ENCODE results near the gene ADH1C. TPM values are rescaled to one million over a fixed set of nuclear protein-coding genes. Genes with fewer than 3 reads are reported as not detected.
"Not testable (repeated sequence)": the region's sequence is repeated elsewhere in the genome, so short reads cannot be mapped to it uniquely, and the experiment has no call there.

The ADH1C gene
- total RNA-seq, 1 experiment from 2014 or later = not detected

DNA sequence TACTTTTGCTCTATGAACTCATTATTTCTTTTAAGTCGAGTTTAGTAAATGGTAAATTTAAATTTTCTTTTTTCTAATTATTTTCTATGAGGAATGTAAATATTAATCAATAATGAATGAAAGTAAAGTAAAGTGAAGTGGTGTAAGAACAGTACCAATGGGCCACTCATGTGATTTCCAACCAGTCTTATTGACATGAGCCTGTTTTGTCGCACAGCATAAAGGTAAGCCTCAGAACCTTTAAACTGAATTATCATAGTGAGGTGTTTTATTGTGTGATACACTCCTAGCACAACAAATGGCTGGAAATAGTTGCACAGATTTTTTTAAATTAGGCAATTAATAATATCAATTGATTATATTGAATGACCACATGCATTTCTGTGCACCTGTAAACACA is 1.1 kb downstream of the ADH1C start:
- Histone ChIP-seq H3K79me2 (ENCODE audit: low read length) (no peaks in the 10 kb centered on the region), H3K4me2 (ENCODE audit: low read depth, low read length, poor library complexity, severe bottlenecking) (no peak overlapping the region), H3K4me1 (ENCODE audit: low read length) (no peaks in the 10 kb centered on the region)

DNA sequence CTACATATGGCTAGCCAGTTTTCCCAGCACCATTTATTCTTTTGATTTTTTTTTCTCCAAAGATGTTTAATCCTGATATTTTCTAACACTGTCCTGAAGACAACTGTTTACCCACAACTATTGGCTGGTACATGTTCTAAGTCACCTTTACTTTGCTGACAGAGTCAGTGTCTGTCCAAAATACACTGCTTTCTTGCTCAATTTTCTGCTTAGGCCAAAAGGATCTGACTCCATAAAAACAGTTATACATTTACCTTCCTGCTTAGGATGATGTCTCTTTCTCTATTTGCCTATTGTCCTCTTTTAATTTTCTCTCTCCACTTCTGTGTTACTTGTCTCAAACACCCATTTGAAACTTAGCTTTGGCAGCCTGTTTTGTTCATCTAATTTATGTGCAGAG is 3.2 kb downstream of the ADH1C start:
- DNase-seq = no peak
- no peak overlapping the region for H3K4me2 ChIP-seq (ENCODE audit: low read depth, low read length, poor library complexity, severe bottlenecking)
- H3K79me2 ChIP-seq (ENCODE audit: low read length) = no peaks in the 10 kb centered on the region
- no peaks in the 10 kb centered on the region for H3K9me2 ChIP-seq (replicated peaks; ENCODE audit: insufficient read depth, low read length)
- H4K20me1 ChIP-seq (ENCODE audit: insufficient read depth, low read depth, low read length) = no peaks in the 10 kb centered on the region
- H2AFZ ChIP-seq (ENCODE audit: low read length) = no peak overlapping the region
- no peaks in the 10 kb centered on the region for H3K9me3 ChIP-seq (ENCODE audit: low read length)
- no peak overlapping the region for H3K9ac ChIP-seq (ENCODE audit: low read length)
- no peak overlapping the region for H3K4me3 ChIP-seq (ENCODE audit: low read length)
- no peaks in the 10 kb centered on the region for H3K4me1 ChIP-seq (ENCODE audit: low read length)
- no peaks in the 10 kb centered on the region for H3K36me3 ChIP-seq (ENCODE audit: insufficient read depth, low read length)
- H3K27ac ChIP-seq (ENCODE audit: low read length) = no peak overlapping the region
- H3K27me3 ChIP-seq (ENCODE audit: low read length) = no peaks in the 10 kb centered on the region

More for the DNA sequence above, 1.1 kb downstream of the ADH1C start:
- Histone ChIP-seq H3K4me3 (ENCODE audit: low read length) (no peak overlapping the region), H3K9ac (ENCODE audit: low read length) (no peak overlapping the region), H2AFZ (ENCODE audit: low read length) (no peak overlapping the region), H3K9me3 (ENCODE audit: low read length) (no peaks in the 10 kb centered on the region), H3K9me2 (replicated peaks; ENCODE audit: insufficient read depth, low read length) (no peaks in the 10 kb centered on the region), H3K27ac (ENCODE audit: low read length) (no peak overlapping the region), H3K36me3 (ENCODE audit: insufficient read depth, low read length) (no peaks in the 10 kb centered on the region), H3K27me3 (ENCODE audit: low read length) (no peaks in the 10 kb centered on the region), H4K20me1 (ENCODE audit: insufficient read depth, low read depth, low read length) (no peaks in the 10 kb centered on the region)
- DNase-seq = no peak

DNA sequence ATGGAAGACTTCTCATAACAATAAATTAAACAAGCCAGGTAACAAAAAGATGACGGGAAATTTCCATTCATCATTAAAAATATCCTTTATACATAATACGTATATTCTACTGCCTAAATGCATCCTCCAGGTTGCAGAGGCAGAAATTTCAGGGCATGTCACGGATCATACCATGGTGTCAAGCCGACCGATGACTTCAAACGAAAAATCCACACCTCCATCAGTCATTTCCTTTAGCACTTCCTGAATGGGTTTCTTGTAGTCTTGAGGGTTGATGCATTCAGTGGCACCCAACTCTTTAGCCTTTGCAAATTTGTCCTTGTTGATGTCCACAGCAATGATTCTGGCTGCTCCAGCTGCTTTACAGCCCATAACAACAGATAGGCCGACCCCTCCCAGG is 9.9 kb downstream of the ADH1C start:
- not testable (repeated sequence) for H3K4me2 ChIP-seq (ENCODE audit: low read depth, low read length, poor library complexity, severe bottlenecking); DNase-seq; H3K9ac ChIP-seq (ENCODE audit: low read length); H3K4me1 ChIP-seq (ENCODE audit: low read length); H3K4me3 ChIP-seq (ENCODE audit: low read length); H3K36me3 ChIP-seq (ENCODE audit: insufficient read depth, low read length); H3K79me2 ChIP-seq (ENCODE audit: low read length); H3K27ac ChIP-seq (ENCODE audit: low read length); H2AFZ ChIP-seq (ENCODE audit: low read length); H4K20me1 ChIP-seq (ENCODE audit: insufficient read depth, low read depth, low read length); H3K9me3 ChIP-seq (ENCODE audit: low read length); H3K9me2 ChIP-seq (replicated peaks; ENCODE audit: insufficient read depth, low read length); H3K27me3 ChIP-seq (ENCODE audit: low read length)

DNA sequence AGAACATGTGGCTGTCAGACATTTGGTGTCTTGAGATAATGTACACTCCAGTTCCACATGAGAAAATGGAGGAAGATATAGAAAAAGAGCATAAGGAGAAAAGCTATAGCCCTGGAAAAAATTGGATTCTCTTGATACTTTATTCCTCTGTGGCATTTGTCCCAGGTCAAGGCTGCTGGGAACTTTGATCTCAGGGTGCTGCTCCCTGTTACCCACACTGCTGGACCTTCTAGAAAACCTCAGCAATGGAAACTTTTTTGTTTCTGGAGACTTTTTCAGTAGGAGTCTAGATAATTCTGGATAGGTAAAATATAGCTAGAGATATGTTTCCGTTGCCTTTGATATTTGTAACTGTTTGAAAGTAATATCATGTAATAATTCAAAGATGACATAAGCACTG is 11.1 kb downstream of the ADH1C start:
- H2AFZ ChIP-seq (ENCODE audit: low read length) = no peak overlapping the region
- no peak overlapping the region for H3K4me2 ChIP-seq (ENCODE audit: low read depth, low read length, poor library complexity, severe bottlenecking)
- no peak overlapping the region for H3K27ac ChIP-seq (ENCODE audit: low read length)
- no peaks in the 10 kb centered on the region for H3K9me3 ChIP-seq (ENCODE audit: low read length)
- no peaks in the 10 kb centered on the region for H3K4me1 ChIP-seq (ENCODE audit: low read length)
- H4K20me1 ChIP-seq (ENCODE audit: insufficient read depth, low read depth, low read length) = no peaks in the 10 kb centered on the region
- H3K9me2 ChIP-seq (replicated peaks; ENCODE audit: insufficient read depth, low read length) = no peaks in the 10 kb centered on the region
- H3K4me3 ChIP-seq (ENCODE audit: low read length) = no peak overlapping the region
- no peaks in the 10 kb centered on the region for H3K79me2 ChIP-seq (ENCODE audit: low read length)
- H3K9ac ChIP-seq (ENCODE audit: low read length) = no peak overlapping the region
- H3K36me3 ChIP-seq (ENCODE audit: insufficient read depth, low read length) = no peaks in the 10 kb centered on the region
- DNase-seq = no peak
- H3K27me3 ChIP-seq (ENCODE audit: low read length) = no peaks in the 10 kb centered on the region

DNA sequence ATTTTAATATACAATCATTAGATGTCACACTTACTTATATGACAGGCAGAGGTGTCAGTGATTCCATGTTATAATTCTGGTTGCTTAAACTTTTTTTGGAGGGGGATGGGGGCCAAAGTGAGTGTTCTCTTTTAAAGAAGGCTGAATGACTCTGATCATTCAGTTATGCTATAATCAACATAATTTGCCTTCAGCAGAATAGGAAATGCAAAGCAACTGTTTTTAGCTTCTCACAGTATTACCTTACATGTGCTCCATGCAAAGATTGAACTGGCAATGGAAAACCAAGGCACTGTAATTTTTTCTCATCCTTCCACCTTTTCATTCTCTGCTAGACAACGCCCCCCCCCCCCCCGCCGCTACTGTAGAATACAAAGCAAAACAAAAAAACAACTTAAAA is 13.4 kb downstream of the ADH1C start:
- no peaks in the 10 kb centered on the region for H3K36me3 ChIP-seq (ENCODE audit: insufficient read depth, low read length)
- no peaks in the 10 kb centered on the region for H3K4me1 ChIP-seq (ENCODE audit: low read length)
- H3K27me3 ChIP-seq (ENCODE audit: low read length) = no peaks in the 10 kb centered on the region
- no peak overlapping the region for H3K27ac ChIP-seq (ENCODE audit: low read length)
- H3K9me2 ChIP-seq (replicated peaks; ENCODE audit: insufficient read depth, low read length) = no peaks in the 10 kb centered on the region
- no peak for DNase-seq
- no peaks in the 10 kb centered on the region for H3K79me2 ChIP-seq (ENCODE audit: low read length)
- H3K9me3 ChIP-seq (ENCODE audit: low read length) = no peaks in the 10 kb centered on the region
- no peaks in the 10 kb centered on the region for H4K20me1 ChIP-seq (ENCODE audit: insufficient read depth, low read depth, low read length)
- no peak overlapping the region for H3K9ac ChIP-seq (ENCODE audit: low read length)
- no peak overlapping the region for H3K4me2 ChIP-seq (ENCODE audit: low read depth, low read length, poor library complexity, severe bottlenecking)
- no peak overlapping the region for H2AFZ ChIP-seq (ENCODE audit: low read length)
- no peak overlapping the region for H3K4me3 ChIP-seq (ENCODE audit: low read length)

DNA sequence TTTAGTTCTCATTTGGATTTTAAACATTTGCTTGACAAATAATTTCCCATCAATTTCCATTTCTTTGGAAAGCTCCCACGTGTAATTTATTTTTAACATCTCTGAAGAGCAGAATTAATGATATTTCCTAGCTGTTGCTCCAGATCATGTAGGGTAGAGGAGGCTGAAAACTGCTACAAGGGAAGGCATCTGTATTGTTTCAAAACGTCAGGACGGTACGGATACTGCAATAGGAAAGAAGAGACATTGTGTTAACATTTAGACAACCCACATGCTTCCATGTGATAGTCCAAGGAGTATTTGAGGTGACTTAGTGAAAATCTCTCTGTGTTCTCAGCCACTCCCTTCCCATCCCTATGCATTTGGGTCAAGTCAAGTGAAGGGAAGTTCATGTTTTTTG is 16.0 kb downstream of the ADH1C start:
- H2AFZ ChIP-seq (ENCODE audit: low read length) = no peak overlapping the region
- no peaks in the 10 kb centered on the region for H4K20me1 ChIP-seq (ENCODE audit: insufficient read depth, low read depth, low read length)
- no peak overlapping the region for H3K27ac ChIP-seq (ENCODE audit: low read length)
- no peak for DNase-seq
- no peaks in the 10 kb centered on the region for H3K27me3 ChIP-seq (ENCODE audit: low read length)
- H3K4me1 ChIP-seq (ENCODE audit: low read length) = no peaks in the 10 kb centered on the region
- H3K36me3 ChIP-seq (ENCODE audit: insufficient read depth, low read length) = no peaks in the 10 kb centered on the region
- no peak overlapping the region for H3K9ac ChIP-seq (ENCODE audit: low read length)
- no peaks in the 10 kb centered on the region for H3K9me2 ChIP-seq (replicated peaks; ENCODE audit: insufficient read depth, low read length)
- no peaks in the 10 kb centered on the region for H3K79me2 ChIP-seq (ENCODE audit: low read length)
- no peak overlapping the region for H3K4me3 ChIP-seq (ENCODE audit: low read length)
- no peak overlapping the region for H3K4me2 ChIP-seq (ENCODE audit: low read depth, low read length, poor library complexity, severe bottlenecking)
- no peaks in the 10 kb centered on the region for H3K9me3 ChIP-seq (ENCODE audit: low read length)

DNA sequence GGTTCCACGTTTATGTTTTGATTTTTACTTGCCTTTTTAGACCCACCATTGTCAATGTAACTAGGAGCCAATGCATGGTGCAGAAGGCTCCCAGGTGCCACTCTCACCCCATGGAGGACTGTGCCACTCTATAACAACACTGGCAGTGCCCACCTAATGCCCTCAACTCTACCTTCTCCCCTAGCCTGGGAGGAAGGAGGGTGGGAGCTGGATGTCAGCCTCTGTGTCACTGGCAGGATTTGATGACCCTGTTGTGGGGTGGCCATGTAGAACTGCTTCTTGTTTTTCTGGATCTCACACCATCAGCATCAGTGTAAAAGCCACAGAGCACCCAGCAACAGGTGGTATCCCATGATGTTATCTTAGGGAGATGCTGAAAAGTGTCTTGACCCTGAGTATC is 17.7 kb downstream of the ADH1C start:
- DNase-seq = no peak
- H4K20me1 ChIP-seq (ENCODE audit: insufficient read depth, low read depth, low read length) = no peaks in the 10 kb centered on the region
- H2AFZ ChIP-seq (ENCODE audit: low read length) = no peak overlapping the region
- H3K27ac ChIP-seq (ENCODE audit: low read length) = no peak overlapping the region
- no peaks in the 10 kb centered on the region for H3K36me3 ChIP-seq (ENCODE audit: insufficient read depth, low read length)
- no peak overlapping the region for H3K9ac ChIP-seq (ENCODE audit: low read length)
- H3K9me2 ChIP-seq (replicated peaks; ENCODE audit: insufficient read depth, low read length) = no peaks in the 10 kb centered on the region
- no peaks in the 10 kb centered on the region for H3K9me3 ChIP-seq (ENCODE audit: low read length)
- H3K4me3 ChIP-seq (ENCODE audit: low read length) = no peak overlapping the region
- no peaks in the 10 kb centered on the region for H3K79me2 ChIP-seq (ENCODE audit: low read length)
- H3K27me3 ChIP-seq (ENCODE audit: low read length) = no peaks in the 10 kb centered on the region
- no peak overlapping the region for H3K4me2 ChIP-seq (ENCODE audit: low read depth, low read length, poor library complexity, severe bottlenecking)
- no peaks in the 10 kb centered on the region for H3K4me1 ChIP-seq (ENCODE audit: low read length)

DNA sequence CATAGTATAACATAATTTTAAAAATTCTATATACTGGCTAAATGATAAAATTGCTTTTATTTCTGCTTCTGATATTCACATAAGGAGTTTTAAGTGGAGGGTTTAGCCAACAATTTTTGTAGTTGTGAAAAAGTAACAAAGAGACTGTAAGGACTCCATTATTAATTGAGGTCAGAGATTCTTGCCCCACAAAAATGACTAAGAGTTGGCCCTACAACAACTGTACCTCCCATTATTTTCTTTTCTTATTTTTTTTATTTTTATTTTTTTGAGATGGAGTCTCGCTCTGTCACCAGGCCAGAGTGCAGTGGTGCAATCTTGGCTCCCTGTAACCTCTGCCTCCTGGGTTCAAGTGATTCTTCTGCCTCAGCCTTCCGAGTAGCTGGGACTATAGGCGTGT is 21.9 kb downstream of the ADH1C start:
- H3K4me3 ChIP-seq (ENCODE audit: low read length) = no peak overlapping the region
- H3K4me1 ChIP-seq (ENCODE audit: low read length) = no peaks in the 10 kb centered on the region
- no peak overlapping the region for H3K9ac ChIP-seq (ENCODE audit: low read length)
- H3K4me2 ChIP-seq (ENCODE audit: low read depth, low read length, poor library complexity, severe bottlenecking) = no peak overlapping the region
- no peak overlapping the region for H3K27ac ChIP-seq (ENCODE audit: low read length)
- H2AFZ ChIP-seq (ENCODE audit: low read length) = no peak overlapping the region
- H3K9me2 ChIP-seq (replicated peaks; ENCODE audit: insufficient read depth, low read length) = no peaks in the 10 kb centered on the region
- no peaks in the 10 kb centered on the region for H3K79me2 ChIP-seq (ENCODE audit: low read length)
- no peaks in the 10 kb centered on the region for H3K9me3 ChIP-seq (ENCODE audit: low read length)
- no peaks in the 10 kb centered on the region for H3K27me3 ChIP-seq (ENCODE audit: low read length)
- H4K20me1 ChIP-seq (ENCODE audit: insufficient read depth, low read depth, low read length) = no peaks in the 10 kb centered on the region
- DNase-seq = no peak
- no peaks in the 10 kb centered on the region for H3K36me3 ChIP-seq (ENCODE audit: insufficient read depth, low read length)

DNA sequence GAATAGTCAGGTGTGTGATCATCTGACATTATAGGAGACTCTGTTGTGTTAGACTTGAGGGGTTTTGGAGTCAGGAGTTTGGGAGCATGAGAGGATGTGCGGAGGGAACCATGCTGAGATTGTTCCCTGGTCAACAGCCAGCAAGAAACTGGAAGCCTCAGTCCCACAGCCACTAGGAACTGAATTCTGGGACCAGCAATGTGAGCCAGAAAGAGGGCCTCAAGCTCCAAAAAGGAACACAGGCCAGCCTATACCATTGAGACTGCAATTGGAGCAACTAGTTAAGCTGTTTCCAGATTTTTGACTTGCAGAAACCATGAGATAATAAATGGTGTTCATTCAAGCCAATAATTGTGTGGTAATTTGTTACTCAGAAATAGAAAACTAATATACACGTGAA is 22.7 kb downstream of the ADH1C start:
- no peaks in the 10 kb centered on the region for H3K36me3 ChIP-seq (ENCODE audit: insufficient read depth, low read length)

More for the DNA sequence above, 22.7 kb downstream of the ADH1C start:
- no peak overlapping the region for H3K27ac ChIP-seq (ENCODE audit: low read length)
- H3K4me3 ChIP-seq (ENCODE audit: low read length) = no peak overlapping the region
- no peak overlapping the region for H3K9ac ChIP-seq (ENCODE audit: low read length)
- H3K9me2 ChIP-seq (replicated peaks; ENCODE audit: insufficient read depth, low read length) = no peaks in the 10 kb centered on the region
- H4K20me1 ChIP-seq (ENCODE audit: insufficient read depth, low read depth, low read length) = no peaks in the 10 kb centered on the region
- no peaks in the 10 kb centered on the region for H3K27me3 ChIP-seq (ENCODE audit: low read length)
- H3K9me3 ChIP-seq (ENCODE audit: low read length) = no peaks in the 10 kb centered on the region
- H3K4me1 ChIP-seq (ENCODE audit: low read length) = no peaks in the 10 kb centered on the region
- no peak overlapping the region for H3K4me2 ChIP-seq (ENCODE audit: low read depth, low read length, poor library complexity, severe bottlenecking)
- no peak overlapping the region for H2AFZ ChIP-seq (ENCODE audit: low read length)
- no peak for DNase-seq
- no peaks in the 10 kb centered on the region for H3K79me2 ChIP-seq (ENCODE audit: low read length)
